Osteocyte (in vitro differentiated cells): ENCODE data around the gene ANKDD1B. TPM values are rescaled to one million over a fixed set of nuclear protein-coding genes. Genes with fewer than 3 reads are reported as not detected.
"Not testable (repeated sequence)": the region's sequence is repeated elsewhere in the genome, so short reads cannot be mapped to it uniquely, and the experiment has no call there.

ENCODE experiments used
- DNase-seq: peaks from one replicate; pipeline ENCODE4 v3.0.0; 2021; ENCODE audit warnings: mixed read lengths; ENCODE audit not compliant: unreplicated experiment; ENCODE audit errors: extremely low spot score
- H3K27ac Mint-ChIP-seq: one replicate; pipeline ENCODE4 v1.8.0; 2021; ENCODE audit warnings: mild to moderate bottlenecking, mixed read lengths; ENCODE audit not compliant: unreplicated experiment
- H3K27me3 Mint-ChIP-seq: one replicate; pipeline ENCODE4 v1.8.0; 2021; ENCODE audit warnings: mixed read lengths; ENCODE audit not compliant: unreplicated experiment
- H3K36me3 Mint-ChIP-seq: one replicate; pipeline ENCODE4 v1.8.0; 2021; ENCODE audit warnings: mixed read lengths; ENCODE audit not compliant: unreplicated experiment
- H3K4me1 Mint-ChIP-seq: one replicate; pipeline ENCODE4 v1.8.0; 2021; ENCODE audit warnings: mixed read lengths; ENCODE audit not compliant: unreplicated experiment
- H3K4me3 Mint-ChIP-seq: one replicate; pipeline ENCODE4 v1.8.0; 2021; ENCODE audit warnings: mild to moderate bottlenecking, moderate library complexity, mixed read lengths; ENCODE audit not compliant: unreplicated experiment
- H3K9me3 Mint-ChIP-seq: one replicate; pipeline ENCODE4 v1.8.0; 2021; ENCODE audit warnings: mixed read lengths; ENCODE audit not compliant: unreplicated experiment
- total RNA-seq: library from RNA; stranded (reverse); gene quantifications from 2 replicates; pipeline ENCODE4 v1.2.1, GENCODE V29; 2021
- TF ChIP-seq, protein P1 (sequence below): fragments of 200-600 bp; sonication (generic); IDR thresholded peaks from 2 replicates; pipeline ENCODE4 v1.5.0; 2021; ENCODE audit warnings: antibody characterized with exemption, mild to moderate bottlenecking, moderate library complexity

ANKDD1B gene
- total RNA-seq, 1 donor from 2014 or later = 0.67 TPM

DNA sequence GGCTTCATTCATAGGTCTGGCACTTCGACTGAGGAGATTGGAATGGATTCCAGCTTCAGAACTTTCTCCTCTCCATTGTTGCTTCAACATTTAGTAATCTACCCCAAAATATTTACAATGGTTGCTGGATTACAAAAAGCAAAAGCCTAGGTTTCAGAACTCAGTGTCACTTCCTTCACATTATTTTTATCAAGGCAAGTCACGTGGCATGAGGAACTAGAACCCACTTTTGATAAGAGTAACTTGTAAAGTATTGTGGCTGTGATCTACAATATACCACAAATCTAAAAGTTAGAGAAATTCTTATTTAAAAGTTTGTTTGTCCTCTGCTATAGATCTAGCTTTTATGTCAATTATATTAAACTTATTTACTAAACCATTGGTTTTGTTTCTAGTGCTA, 39.7 kb upstream of the ANKDD1B start:
- no peaks in the 10 kb centered on the region for H3K9me3 Mint-ChIP-seq
- H3K4me1 Mint-ChIP-seq = peaks cover 41% of the 10 kb centered on the region
- H3K27me3 Mint-ChIP-seq = no peaks in the 10 kb centered on the region
- H3K36me3 Mint-ChIP-seq = peaks cover 10% of the 10 kb centered on the region
- no peak overlapping the region for H3K4me3 Mint-ChIP-seq
- DNase-seq = no peak
- no peak overlapping the region for H3K27ac Mint-ChIP-seq
- TF ChIP-seq, protein P1, sequence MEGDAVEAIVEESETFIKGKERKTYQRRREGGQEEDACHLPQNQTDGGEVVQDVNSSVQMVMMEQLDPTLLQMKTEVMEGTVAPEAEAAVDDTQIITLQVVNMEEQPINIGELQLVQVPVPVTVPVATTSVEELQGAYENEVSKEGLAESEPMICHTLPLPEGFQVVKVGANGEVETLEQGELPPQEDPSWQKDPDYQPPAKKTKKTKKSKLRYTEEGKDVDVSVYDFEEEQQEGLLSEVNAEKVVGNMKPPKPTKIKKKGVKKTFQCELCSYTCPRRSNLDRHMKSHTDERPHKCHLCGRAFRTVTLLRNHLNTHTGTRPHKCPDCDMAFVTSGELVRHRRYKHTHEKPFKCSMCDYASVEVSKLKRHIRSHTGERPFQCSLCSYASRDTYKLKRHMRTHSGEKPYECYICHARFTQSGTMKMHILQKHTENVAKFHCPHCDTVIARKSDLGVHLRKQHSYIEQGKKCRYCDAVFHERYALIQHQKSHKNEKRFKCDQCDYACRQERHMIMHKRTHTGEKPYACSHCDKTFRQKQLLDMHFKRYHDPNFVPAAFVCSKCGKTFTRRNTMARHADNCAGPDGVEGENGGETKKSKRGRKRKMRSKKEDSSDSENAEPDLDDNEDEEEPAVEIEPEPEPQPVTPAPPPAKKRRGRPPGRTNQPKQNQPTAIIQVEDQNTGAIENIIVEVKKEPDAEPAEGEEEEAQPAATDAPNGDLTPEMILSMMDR = no peak

- Mint-ChIP-seq H3K27ac (peak overlapping the region; percentile 81), H3K36me3 (peaks cover 20% of the 10 kb centered on the region), H3K4me3 (peak overlapping the region; percentile 9), H3K9me3 (no peaks in the 10 kb centered on the region), H3K27me3 (no peaks in the 10 kb centered on the region), H3K4me1 (peaks cover 21% of the 10 kb centered on the region)
- TF ChIP-seq, protein P1 = no peak
- DNase-seq = no peak
Measured at GRCh38 chr5:75574791-75575190, 36.5 kb upstream of the ANKDD1B start.

DNA sequence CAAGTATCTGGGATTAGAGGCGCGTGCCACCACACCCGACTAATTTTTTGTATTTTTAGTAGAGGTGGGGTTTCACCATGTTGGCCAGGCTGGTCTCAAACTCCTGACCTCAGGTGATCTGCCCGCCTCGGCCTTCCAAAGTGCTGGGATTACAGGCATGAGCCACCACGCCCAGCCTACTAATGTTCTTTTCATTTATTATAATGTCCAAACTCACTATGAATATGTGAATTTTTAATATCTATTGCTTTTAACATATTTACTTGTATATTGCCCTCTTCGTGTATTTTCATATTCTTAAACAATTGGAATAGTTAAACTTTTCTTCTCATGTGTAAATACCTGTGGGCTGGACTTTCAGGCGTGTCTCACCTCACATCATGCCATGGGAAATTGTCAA, 33.0 kb upstream of the ANKDD1B start:
- not testable (repeated sequence) for H3K4me3 Mint-ChIP-seq, H3K27ac Mint-ChIP-seq, DNase-seq, H3K27me3 Mint-ChIP-seq, H3K9me3 Mint-ChIP-seq
- Mint-ChIP-seq H3K36me3 (peaks cover 18% of the 10 kb centered on the region), H3K4me1 (peaks cover 19% of the 10 kb centered on the region)

- Mint-ChIP-seq H3K4me3 (no peak overlapping the region), H3K27me3 (no peaks in the 10 kb centered on the region), H3K36me3 (peaks cover 24% of the 10 kb centered on the region), H3K4me1 (no peaks in the 10 kb centered on the region), H3K27ac (no peak overlapping the region), H3K9me3 (no peaks in the 10 kb centered on the region)
- TF ChIP-seq, protein P1 = peak; percentile 26
- no peak for DNase-seq
Measured at GRCh38 chr5:75584641-75585040, 26.6 kb upstream of the ANKDD1B start.

GRCh38 chr5:75588666-75589065, 22.6 kb upstream of the ANKDD1B start:
- Mint-ChIP-seq H3K4me1 (no peaks in the 10 kb centered on the region), H3K4me3 (no peak overlapping the region), H3K36me3 (peaks cover 28% of the 10 kb centered on the region), H3K27me3 (no peaks in the 10 kb centered on the region), H3K27ac (no peak overlapping the region), H3K9me3 (no peaks in the 10 kb centered on the region)
- DNase-seq = no peak
- TF ChIP-seq, protein P1 = no peak

GRCh38 chr5:75600535-75600934, 10.7 kb upstream of the ANKDD1B start:
- H3K9me3 Mint-ChIP-seq = no peaks in the 10 kb centered on the region
- H3K4me3 Mint-ChIP-seq = no peak overlapping the region
- H3K27ac Mint-ChIP-seq = no peak overlapping the region
- TF ChIP-seq, protein P1 = no peak
- DNase-seq = no peak
- peaks cover 29% of the 10 kb centered on the region for H3K36me3 Mint-ChIP-seq
- H3K27me3 Mint-ChIP-seq = no peaks in the 10 kb centered on the region
- no peaks in the 10 kb centered on the region for H3K4me1 Mint-ChIP-seq
